BLaER1 treated with 17β-estradiol and CSF1 and Interleukin-3, amounts not matched to agents 10 nM and 100 nM (cell line): ENCODE results near the gene LTBP2.

Source experiments
- H3K27ac ChIP-seq, 11 experiments: shearing (Covaris generic); formaldehyde crosslinking; 2 replicates each; pipeline ENCODE4 v1.8.1; 2022
- H3K27me3 ChIP-seq, 11 experiments: shearing (Covaris generic); formaldehyde crosslinking; 2 replicates each; pipeline ENCODE4 v1.8.1; 2022
- H3K36me3 ChIP-seq, 11 experiments: shearing (Covaris generic); formaldehyde crosslinking; 2 replicates each; pipeline ENCODE4 v1.8.1; 2022
- H3K4me1 ChIP-seq, 10 experiments: shearing (Covaris generic); formaldehyde crosslinking; 2 replicates each; pipeline ENCODE4 v1.8.1; 2022
- H3K4me2 ChIP-seq, 11 experiments: shearing (Covaris generic); formaldehyde crosslinking; 2 replicates each; pipeline ENCODE4 v1.8.1; 2022
- H3K4me3 ChIP-seq, 10 experiments: shearing (Covaris generic); formaldehyde crosslinking; 2 replicates each; pipeline ENCODE4 v1.8.1; 2022
- H3K9ac ChIP-seq, 11 experiments: shearing (Covaris generic); formaldehyde crosslinking; 2 replicates each; pipeline ENCODE4 v1.8.1; 2022
- H3K9me3 ChIP-seq, 11 experiments: shearing (Covaris generic); formaldehyde crosslinking; replicated peaks in 1 of 11; 2 replicates each; pipeline ENCODE4 v1.8.1; 2022
- H4K20me1 ChIP-seq, 11 experiments: shearing (Covaris generic); formaldehyde crosslinking; 2 replicates each; pipeline ENCODE4 v1.8.1; 2022
- Cebpa-rat ChIP-seq, 11 experiments: shearing (Covaris generic); IDR thresholded peaks; 2 replicates each; pipeline ENCODE4 v1.8.1; 2022

LTBP2 gene

DNA sequence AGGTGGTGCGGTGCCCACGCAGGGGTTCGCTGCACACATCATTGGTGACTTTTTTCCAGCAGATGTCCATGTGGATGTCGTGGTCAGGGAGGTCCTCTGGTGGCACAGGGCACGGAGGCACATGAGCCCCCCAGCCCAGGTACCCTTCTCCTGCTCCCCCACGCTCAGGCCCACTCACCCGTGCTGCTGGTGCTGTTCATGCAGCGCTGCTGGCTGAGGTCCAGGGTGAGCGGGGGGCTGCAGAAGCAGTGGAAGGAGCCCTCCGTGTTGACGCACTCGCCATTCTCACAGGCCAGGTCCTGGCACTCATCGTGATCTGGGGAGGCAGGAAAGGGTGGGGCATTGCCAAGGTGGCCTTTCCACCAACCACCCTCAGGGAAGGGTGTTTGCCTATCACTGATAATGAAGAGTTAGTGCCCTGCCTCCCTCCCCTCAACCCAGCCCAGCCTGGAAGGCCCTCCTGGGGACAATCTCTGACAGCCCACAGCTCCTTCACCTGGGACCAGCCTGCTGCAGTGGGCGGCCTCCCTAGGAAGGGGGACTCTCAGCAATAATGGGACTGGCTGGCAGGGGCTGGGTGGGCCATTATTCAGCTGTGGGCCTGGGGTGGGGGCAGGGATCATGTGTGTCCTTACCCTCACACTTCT, 108.6 kb downstream of the LTBP2 start:
- Histone ChIP-seq H3K4me2 (peak overlapping the region in 3 of 11 experiments; percentile 12 to 84 (median 29); a peak in 3 of 22 replicates), H3K4me1 (peaks cover 52 to 68% (median 65%) of the 10 kb centered on the region in 10 experiments), H3K9me3 (no peaks in the 10 kb centered on the region), H3K27me3 (0 out of 22 replicates have a peak, but pooled peaks cover 0 to 3% (median 0%) of the 10 kb centered on the region in 11 experiments), H3K27ac (no peak overlapping the region), H4K20me1 (peaks cover 0 to 29% (median 0%) of the 10 kb centered on the region in 11 experiments; a peak in 4 of 22 replicates), H3K9ac (peak overlapping the region in 1 of 11 experiments; percentile 30; a peak in 1 of 22 replicates), H3K4me3 (no peak overlapping the region), H3K36me3 (peaks cover 0 to 16% (median 8%) of the 10 kb centered on the region in 11 experiments; a peak in 10 of 22 replicates)
- TF ChIP-seq Cebpa-rat (IDR thresholded peaks at IDR 0.05) = no peak

DNA sequence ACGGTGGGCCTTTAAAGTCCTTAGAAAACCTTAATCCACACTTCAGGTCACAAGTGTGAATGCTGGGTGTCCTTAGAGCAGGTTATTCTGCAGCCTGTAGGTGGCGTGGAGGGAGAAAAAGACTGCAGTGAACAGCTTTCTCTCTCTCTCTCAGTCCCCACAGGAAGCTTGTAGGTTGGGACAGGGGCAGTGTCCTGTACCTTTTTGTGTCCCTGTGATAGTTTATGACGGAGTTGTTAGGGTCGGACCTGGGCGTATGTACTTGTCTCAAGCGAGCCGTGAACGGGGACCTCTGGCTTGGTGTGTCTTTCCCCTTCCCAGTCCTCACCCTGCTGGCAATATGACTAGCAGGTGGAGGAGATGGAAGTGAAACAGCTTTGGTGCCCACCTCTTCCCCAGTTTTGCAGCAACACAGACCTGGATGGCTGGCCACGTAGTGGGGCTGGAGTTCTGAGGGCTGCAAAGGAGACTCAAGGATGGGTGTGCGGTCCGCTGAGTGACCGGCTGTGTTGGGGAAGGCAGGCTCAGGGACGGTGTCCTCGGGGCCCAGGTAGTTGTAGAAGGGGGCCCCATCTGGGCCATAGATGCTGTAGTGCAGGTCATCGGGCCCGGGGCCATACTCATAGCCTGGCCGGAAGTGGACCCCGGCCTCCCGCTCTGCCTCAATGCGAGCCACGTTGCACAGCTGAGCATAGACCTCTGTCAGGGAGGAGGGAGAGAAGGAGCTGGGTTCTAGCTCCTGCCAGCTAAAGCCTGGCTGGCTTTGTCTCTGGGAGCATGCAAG, 109.6 kb downstream of the LTBP2 start:
- Histone ChIP-seq H3K27ac (no peak overlapping the region), H4K20me1 (peaks cover 0 to 29% (median 0%) of the 10 kb centered on the region in 11 experiments; a peak in 4 of 22 replicates), H3K27me3 (0 out of 22 replicates have a peak, but pooled peaks cover 0 to 3% (median 0%) of the 10 kb centered on the region in 11 experiments), H3K4me1 (peaks cover 42 to 58% (median 56%) of the 10 kb centered on the region in 10 experiments), H3K9ac (peak overlapping the region in 2 of 11 experiments; percentile 28 to 30; a peak in 4 of 22 replicates), H3K4me3 (no peak overlapping the region), H3K9me3 (no peaks in the 10 kb centered on the region), H3K36me3 (peaks cover 0 to 16% (median 11%) of the 10 kb centered on the region in 11 experiments; a peak in 12 of 22 replicates), H3K4me2 (peak overlapping the region in 7 of 11 experiments; percentile 0 to 29 (median 8); a peak in 7 of 22 replicates)
- no peak for TF ChIP-seq Cebpa-rat (IDR thresholded peaks at IDR 0.05)

DNA sequence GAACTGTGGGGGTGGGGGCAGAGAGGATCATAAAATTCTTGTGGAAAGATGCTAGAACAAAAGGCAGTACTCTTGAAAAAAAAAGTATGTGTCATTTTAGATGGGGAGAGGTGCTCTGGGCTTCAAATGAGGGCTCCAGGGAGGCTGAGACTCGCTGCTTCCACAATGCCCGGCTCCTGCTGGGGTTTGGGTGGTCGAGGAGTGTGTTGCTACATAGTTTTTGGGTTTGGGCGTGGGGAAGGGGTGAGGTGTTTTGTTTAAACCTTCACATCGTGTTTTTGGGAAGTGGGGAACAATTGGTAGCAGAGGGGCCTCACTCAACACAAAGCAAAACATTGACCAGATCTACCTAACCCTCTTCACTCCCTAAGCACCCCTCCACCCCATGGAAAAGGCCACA, 110.3 kb downstream of the LTBP2 start:
- Histone ChIP-seq H3K27me3 (0 out of 22 replicates have a peak, but pooled peaks cover 0 to 3% (median 0%) of the 10 kb centered on the region in 11 experiments), H3K9me3 (no peaks in the 10 kb centered on the region), H4K20me1 (peaks cover 0 to 29% (median 0%) of the 10 kb centered on the region in 11 experiments; a peak in 4 of 22 replicates), H3K4me2 (peak overlapping the region in 3 of 11 experiments; percentile 0 to 22 (median 4); a peak in 4 of 22 replicates), H3K27ac (no peak overlapping the region), H3K36me3 (peaks cover 0 to 22% (median 14%) of the 10 kb centered on the region in 11 experiments; a peak in 15 of 22 replicates), H3K4me1 (peaks cover 39 to 51% (median 48%) of the 10 kb centered on the region in 10 experiments), H3K9ac (peak overlapping the region in 1 of 11 experiments; percentile 28; a peak in 2 of 22 replicates), H3K4me3 (no peak overlapping the region)
- no peak for TF ChIP-seq Cebpa-rat (IDR thresholded peaks at IDR 0.05)

DNA sequence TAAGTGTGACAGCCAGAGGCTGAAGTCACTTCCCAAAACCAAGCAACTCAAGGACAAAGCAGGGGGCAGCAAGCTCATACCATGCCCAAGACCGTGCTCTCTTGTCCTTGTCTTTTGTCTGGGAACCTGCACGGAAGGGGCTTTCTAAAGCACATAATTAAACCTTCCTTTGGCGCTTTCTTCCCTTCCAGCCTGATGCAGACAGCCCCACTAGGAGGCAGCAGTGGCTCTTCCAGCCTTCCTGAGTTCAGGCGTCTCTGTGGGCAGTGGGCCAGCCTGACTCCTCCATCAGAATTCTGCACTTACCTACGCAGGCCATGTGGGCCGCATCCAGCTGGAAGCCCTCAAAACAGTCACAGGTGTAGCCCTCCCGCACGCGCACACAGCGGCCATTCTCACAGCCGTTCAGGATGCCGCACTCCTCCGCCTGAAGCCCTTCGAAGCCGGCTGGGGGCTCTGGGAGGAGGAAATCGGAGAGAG, 110.9 kb downstream of the LTBP2 start:
- H3K4me2 ChIP-seq = peak overlapping the region in 3 of 11 experiments; percentile 0 to 22 (median 4); a peak in 3 of 22 replicates
- H3K4me3 ChIP-seq = no peak overlapping the region
- H3K27me3 ChIP-seq = 0 out of 22 replicates have a peak, but pooled peaks cover 0 to 3% (median 0%) of the 10 kb centered on the region in 11 experiments
- H3K27ac ChIP-seq = no peak overlapping the region
- peaks cover 0 to 29% (median 0%) of the 10 kb centered on the region in 11 experiments; a peak in 4 of 22 replicates for H4K20me1 ChIP-seq
- H3K9ac ChIP-seq = peak overlapping the region in 1 of 11 experiments; percentile 6; a peak in 1 of 22 replicates
- peaks cover 34 to 51% (median 44%) of the 10 kb centered on the region in 10 experiments for H3K4me1 ChIP-seq
- H3K9me3 ChIP-seq = no peaks in the 10 kb centered on the region
- H3K36me3 ChIP-seq = peaks cover 0 to 27% (median 17%) of the 10 kb centered on the region in 11 experiments; a peak in 18 of 22 replicates
- TF ChIP-seq Cebpa-rat (IDR thresholded peaks at IDR 0.05) = no peak

DNA sequence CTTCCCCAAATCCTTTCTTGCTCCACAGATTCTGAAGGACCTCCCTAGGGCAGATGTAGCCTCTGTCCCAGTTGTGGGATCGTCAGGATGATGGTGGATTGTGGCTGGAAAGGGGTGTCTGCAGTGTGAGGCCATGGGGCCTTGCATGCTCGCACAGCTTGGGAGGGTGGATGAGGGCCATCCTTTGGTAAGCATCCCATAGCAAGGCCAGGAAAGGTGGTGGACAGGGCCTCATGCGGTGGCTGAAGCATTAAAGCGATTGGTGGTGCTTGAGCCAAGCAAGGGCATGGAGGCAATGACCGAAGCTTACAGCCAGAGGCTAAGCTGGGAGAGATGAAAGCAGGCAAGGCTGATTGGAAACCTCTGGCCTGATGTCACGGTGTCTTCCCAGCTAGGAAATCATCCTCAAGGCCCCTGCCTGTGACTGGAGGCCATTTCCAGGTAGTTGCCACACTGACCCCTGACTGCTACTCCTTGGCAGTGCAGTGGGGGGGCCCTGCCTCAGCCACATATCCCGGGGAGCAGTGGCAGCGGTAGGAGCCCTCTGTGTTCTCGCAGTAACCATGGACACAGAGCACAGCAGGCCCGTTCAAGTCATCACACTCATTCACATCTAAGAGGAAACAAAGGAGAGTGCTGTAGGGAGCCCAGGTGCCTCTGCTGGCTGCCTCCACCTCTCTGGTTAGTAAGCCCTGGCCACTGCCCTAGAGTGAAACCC, 111.5 kb downstream of the LTBP2 start:
- no peak for TF ChIP-seq Cebpa-rat (IDR thresholded peaks at IDR 0.05)
- no peaks in the 10 kb centered on the region for H3K9me3 ChIP-seq
- peaks cover 0 to 29% (median 0%) of the 10 kb centered on the region in 11 experiments; a peak in 4 of 22 replicates for H4K20me1 ChIP-seq
- H3K27me3 ChIP-seq = no peaks in the 10 kb centered on the region
- H3K4me1 ChIP-seq = peaks cover 34 to 51% (median 40%) of the 10 kb centered on the region in 10 experiments
- peak overlapping the region in 4 of 11 experiments; percentile 6 to 19 (median 13); a peak in 4 of 22 replicates for H3K9ac ChIP-seq
- H3K4me3 ChIP-seq = no peak overlapping the region
- H3K4me2 ChIP-seq = no peak overlapping the region; a peak in 2 of 22 replicates
- peaks cover 0 to 31% (median 17%) of the 10 kb centered on the region in 11 experiments; a peak in 18 of 22 replicates for H3K36me3 ChIP-seq
- H3K27ac ChIP-seq = no peak overlapping the region

DNA sequence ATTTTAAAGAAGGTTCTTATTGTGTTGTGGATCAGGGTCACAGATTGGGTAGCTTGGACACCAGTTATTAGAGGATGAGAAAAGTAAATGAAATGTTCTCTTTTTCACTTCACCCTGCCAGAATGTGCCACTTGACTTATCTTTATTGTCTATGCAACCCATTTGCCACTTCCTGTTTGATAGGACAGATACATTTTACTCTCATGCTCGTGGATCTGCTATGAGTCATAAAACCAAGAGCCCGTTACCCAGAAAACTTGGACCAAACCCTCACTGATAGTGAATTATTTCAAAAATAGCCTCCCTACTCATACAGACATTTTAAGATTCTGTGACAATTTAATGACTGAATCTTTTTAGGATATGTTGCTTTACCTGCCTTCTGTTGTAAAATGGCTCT, 116.7 kb downstream of the LTBP2 start:
- Histone ChIP-seq H3K9ac (peak overlapping the region in 3 of 11 experiments; percentile 44 to 91 (median 91); a peak in 3 of 22 replicates), H3K4me2 (peak overlapping the region; percentile 92 to 99 (median 96); a peak in 21 of 22 replicates), H3K27ac (peak overlapping the region in 2 of 11 experiments; percentile 29 to 45; a peak in 4 of 22 replicates), H3K4me3 (peak overlapping the region in 3 of 10 experiments; percentile 79 to 97 (median 96); a peak in 3 of 20 replicates), H3K4me1 (peaks cover 34 to 47% (median 42%) of the 10 kb centered on the region in 10 experiments), H3K9me3 (no peaks in the 10 kb centered on the region), H3K27me3 (peaks cover 0 to 4% (median 0%) of the 10 kb centered on the region in 11 experiments; a peak in 6 of 22 replicates), H4K20me1 (peaks cover 0 to 22% (median 4%) of the 10 kb centered on the region in 11 experiments; a peak in 11 of 22 replicates), H3K36me3 (peaks cover 0 to 33% (median 20%) of the 10 kb centered on the region in 11 experiments; a peak in 18 of 22 replicates)
- TF ChIP-seq Cebpa-rat (IDR thresholded peaks at IDR 0.05) = no peak

DNA sequence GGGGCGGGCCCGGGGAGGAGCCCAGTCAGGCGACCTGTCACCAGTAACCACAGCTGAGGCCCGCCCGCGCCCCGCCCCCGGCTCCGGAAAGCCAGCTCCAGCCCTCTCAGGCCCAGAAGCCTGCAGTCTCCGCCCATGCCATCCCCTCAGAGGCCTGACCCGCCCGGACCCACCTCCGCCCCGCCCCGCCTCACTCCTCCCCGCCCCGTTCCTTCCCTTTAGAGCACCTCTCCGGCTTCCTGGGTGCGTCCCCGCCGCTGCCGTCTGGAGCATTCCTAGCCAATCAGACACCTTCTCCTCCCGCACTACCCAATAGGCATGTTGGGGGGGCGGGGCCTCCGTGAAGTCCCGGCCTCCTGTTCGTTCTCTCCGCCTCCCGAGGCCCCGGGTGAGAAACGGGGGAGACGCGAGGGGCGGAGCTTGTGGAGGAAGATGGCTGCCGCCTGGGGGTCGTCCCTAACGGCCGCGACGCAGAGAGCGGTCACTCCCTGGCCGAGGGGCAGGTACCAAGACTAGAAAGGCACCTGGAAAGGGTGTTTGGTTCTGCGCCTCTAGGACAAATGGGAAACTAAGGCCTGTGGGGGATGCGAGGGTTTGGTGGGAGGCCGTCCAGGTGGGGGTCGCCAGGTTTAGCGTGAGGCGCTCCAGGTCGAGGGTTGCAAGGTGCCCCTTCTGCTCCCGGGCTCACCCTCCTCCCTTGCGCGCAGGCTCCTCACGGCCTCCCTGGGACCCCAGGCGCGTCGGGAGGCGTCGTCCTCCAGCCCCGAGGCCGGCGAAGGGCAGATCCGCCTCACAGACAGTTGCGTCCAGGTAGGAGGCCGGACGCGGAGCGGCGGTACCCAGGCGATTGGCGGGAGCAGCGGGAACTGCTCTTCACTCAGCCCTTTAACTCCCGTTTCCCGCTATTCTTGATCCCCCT, 118.4 kb downstream of the LTBP2 start, which contains the start of gene ISCA2:
Gene ISCA2 (plus strand): TSS at position 423 of the 919 bp plus-strand sequence. CDS start 10 bp downstream, at position 433.
- no peaks in the 10 kb centered on the region for H3K9me3 ChIP-seq
- peaks cover 0 to 4% (median 0%) of the 10 kb centered on the region in 11 experiments; a peak in 6 of 22 replicates for H3K27me3 ChIP-seq
- peak within 1 kb of the TSS; percentile 78 to 97 (median 94) for H3K4me3 ChIP-seq
- H3K9ac ChIP-seq = peak within 1 kb of the TSS; percentile 83 to 98 (median 92)
- TF ChIP-seq Cebpa-rat (IDR thresholded peaks at IDR 0.05) = no peak
- peaks cover 42 to 64% (median 48%) of the 10 kb centered on the region in 10 experiments for H3K4me1 ChIP-seq
- peak within 1 kb of the TSS; percentile 82 to 98 (median 89) for H3K27ac ChIP-seq
- H4K20me1 ChIP-seq = peaks cover 0 to 40% (median 4%) of the 10 kb centered on the region in 11 experiments; a peak in 11 of 22 replicates
- H3K36me3 ChIP-seq = peaks cover 0 to 37% (median 16%) of the 10 kb centered on the region in 11 experiments; a peak in 12 of 22 replicates
- H3K4me2 ChIP-seq = peak within 1 kb of the TSS; percentile 92 to 99 (median 96)
